GM19463 (cell line): ENCODE data around the gene KIF3A.

ENCODE experiments used
- ATAC-seq: cut with Tn5 transposase; IDR thresholded peaks from one replicate; pipeline ENCODE4 v1.9.1; 2021; ENCODE audit warnings: mild to moderate bottlenecking, moderate library complexity; ENCODE audit not compliant: unreplicated experiment

Gene KIF3A

DNA sequence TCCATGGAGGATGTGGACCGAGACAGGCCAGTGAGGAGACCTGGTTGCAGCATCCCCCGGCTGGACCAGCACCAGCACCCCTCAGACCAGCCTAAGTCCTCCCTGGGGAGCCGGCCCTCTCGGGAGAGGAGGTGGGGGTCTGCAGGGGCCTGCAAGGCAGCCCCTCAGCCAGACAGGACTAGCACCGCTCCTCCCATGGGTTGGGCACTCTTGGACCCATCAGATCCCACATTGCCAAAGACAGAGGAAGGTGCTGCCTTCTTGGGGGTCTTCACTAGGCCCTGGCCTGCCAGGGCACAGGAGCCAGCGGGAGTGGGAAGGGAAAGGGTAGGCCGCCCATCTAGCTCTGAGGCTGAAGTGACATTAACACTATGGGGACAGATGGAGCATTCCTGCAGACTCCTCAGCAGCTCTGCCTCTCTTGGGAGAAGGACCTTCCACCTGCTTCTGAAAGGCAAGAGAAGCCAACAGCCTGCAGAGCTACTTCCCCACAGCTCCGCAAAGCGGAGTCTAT, 72.6 kb downstream of the KIF3A start:
- no peak for ATAC-seq

DNA sequence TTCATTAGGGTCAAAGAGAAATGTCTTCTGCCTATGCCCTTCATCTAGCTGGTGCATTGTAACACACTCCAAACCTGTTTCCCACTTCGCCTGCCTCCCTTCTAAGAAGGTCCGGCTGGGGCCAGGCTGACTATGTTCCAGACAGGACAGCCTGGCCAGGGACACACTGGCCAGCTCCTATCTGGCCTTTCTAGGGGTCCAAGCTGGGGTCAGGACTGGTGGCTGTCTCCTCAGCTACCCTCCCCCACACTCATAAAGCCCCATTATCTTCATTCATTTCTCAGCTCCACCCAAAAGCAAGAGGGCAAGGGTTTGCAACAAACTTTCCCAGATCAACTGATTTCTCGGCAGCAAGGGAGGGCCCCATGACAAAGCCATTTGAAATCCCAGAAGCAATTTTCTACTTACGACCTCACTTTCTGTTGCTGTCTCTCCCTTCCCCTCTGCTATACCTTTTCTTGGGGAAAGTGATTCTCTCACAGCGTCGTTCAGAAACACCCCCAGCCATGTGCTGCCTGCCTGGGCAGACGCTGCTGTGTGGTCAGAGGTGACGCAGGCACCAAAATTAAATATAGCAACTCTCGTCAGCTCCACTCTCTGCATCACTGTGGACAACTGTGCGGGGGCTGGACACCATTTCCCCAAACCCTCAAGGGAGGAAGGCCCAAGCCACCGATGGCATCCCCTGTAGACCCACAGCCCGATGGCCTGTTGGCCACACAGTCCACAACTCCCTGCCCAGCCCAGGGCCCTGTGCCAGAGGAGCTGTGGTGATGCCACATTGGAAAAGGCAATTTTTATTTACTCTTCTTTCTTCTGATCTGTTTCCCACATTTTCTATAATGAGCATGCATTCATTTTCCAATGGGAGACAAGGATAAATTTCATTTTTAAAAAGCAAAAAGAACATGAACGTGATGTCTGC, 73.3 kb downstream of the KIF3A start:
- peak; percentile 45 for ATAC-seq

DNA sequence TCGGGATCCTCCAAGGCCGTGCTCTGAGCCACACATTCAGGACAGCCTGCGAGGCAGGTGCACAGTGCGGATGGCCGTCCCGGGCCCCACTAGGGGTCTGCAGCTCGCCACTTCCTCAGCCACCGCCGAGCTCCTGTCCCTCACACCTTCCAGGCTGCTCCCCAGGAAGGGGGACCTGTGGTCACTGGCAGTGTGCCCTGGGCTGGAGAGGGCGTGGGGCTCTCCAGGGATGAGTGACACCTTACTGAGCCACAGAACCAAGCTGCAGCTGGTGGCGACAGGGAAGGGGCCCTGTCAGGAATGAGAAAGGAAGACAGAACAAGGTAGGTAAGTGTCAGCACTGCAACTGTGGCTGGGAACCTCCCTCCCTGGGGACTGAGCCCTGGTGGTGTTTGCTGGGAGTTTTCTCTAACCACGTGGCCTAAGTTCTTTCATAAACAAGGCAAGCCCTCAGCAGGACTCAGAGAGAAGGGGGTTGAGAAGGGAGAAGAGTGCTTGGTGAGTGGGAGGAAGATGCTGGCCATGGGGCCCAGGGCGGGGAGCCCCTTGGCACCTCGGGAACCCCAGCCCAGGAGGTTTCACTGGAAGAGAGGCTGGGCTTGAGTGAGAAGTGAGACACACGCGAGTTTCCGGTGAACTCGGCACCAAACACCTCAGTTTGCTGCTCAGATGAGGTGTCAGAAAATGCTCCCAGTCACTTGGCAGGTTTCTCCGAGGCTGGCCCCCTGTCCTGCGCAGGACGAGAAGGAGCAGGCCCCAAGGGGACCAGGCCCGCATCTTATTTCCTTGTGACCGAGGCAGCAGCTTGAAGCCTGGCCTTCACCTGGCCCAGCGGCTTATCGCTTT, 74.2 kb downstream of the KIF3A start:
- peak; percentile 51 for ATAC-seq

- ATAC-seq = no peak
Measured at GRCh38 chr5:132662004-132662401, 75.3 kb downstream of the KIF3A start.

GRCh38 chr5:132661231-132662003, 75.9 kb downstream of the KIF3A start:
- peak; percentile 16 for ATAC-seq

- ATAC-seq = no peak
Measured at GRCh38 chr5:132659598-132660493, 77.5 kb downstream of the KIF3A start.

- no peak for ATAC-seq
Measured at GRCh38 chr5:132658381-132659302, 78.7 kb downstream of the KIF3A start.

DNA sequence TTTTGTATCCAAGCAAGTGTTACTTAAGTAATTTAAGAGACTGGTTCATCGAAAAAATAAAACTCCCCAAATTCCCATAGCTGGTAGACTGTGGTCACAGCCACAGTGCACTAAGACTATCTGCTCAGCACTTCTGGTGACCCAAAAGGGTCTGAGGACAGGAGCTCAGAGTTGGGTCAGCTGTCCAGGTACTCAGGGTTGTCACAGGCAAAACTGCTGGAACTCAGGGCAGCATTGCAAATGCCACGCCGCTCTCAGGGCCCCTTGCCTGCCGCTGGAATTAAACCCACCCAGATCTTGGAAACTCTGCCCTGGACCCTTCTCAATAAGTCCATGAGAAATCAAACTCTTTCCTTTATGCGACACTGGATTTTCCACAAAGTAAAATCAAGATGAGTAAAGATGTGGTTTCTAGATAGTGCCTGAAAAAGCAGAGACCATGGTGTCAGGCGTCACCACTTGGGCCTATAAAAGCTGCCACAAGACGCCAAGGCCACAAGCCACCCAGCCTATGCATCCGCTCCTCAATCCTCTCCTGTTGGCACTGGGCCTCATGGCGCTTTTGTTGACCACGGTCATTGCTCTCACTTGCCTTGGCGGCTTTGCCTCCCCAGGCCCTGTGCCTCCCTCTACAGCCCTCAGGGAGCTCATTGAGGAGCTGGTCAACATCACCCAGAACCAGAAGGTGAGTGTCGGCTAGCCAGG, 79.5 kb downstream of the KIF3A start, which contains the start of gene IL13:
Gene IL13 (plus strand): TSS at position 498 of the 705 bp plus-strand sequence. CDS start 14 bp downstream, at position 512.
- ATAC-seq = no peak

GRCh38 chr5:132656774-132657355, 80.5 kb downstream of the KIF3A start:
- no peak for ATAC-seq

- ATAC-seq = peak; percentile 32
Measured at GRCh38 chr5:132655821-132656773, 81.2 kb downstream of the KIF3A start.

- ATAC-seq = no peak
Measured at GRCh38 chr5:132653716-132654115, 83.6 kb downstream of the KIF3A start.

DNA sequence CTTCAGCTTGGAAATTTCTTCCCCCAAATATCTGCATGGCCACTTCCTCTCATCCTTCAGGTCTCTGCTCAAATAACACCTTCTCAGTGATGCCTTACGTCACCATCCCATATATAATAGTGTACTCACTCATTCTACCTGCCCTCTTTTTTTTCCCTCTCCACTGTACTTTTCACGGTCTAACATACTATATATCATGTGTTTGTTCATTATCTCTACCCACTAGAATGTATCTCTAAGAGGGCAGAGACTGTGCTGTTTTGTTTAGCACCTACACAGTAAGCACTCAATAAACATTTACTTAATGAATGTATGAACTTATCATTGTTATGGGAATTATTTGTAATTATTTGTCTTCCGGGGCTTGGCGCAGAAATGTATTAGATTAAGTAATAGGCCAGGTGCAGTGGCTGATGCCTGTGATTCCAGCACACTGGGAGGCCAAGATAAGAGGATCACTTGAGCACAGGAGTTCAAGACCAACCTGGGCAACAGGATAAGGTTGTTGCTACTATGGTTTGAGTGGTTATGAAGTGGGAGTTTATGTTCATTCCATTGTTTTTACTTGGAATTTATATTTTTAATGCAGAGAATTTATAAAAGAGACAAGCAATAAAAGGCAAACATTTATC, 85.4 kb downstream of the KIF3A start:
- no peak for ATAC-seq

GRCh38 chr5:132648355-132648754, 89.0 kb downstream of the KIF3A start:
- ATAC-seq = no peak

- no peak for ATAC-seq
Measured at GRCh38 chr5:132647473-132647872, 89.9 kb downstream of the KIF3A start.

DNA sequence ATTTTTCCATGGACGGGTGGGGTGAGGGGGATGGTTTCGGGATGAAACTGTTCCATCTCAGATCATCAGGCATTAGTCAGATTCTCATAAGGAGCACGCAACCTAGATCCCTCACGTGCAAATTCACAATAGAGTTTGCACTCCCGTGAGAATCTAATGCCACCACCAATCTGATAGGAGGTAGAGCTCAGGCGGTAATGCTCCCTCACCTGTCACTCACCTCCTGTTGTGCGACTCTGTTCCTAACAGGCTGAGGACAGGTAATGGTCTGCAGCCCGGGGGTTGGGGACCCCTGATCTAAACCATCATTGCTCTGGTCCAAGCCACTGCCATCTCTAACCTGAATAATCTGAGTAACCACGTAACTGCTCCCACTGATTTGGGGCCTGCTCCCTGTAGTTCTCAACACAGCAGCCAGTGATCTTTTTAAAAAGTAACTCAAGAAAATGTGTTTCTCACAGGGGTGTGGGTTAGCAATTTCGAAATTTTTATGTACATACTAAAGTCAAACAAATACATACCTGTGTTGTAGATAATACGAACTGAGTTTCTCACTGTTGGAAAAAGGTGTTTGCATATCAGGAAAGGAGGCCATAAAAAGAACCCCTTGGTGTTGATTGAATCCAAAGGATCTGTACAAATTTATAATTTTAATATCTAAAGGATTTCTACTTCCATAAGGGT, 90.6 kb downstream of the KIF3A start:
- ATAC-seq = no peak
